HepG2 (cell line): Measurements from ENCODE around the gene THOP1. TPM values are rescaled to one million over a fixed set of nuclear protein-coding genes. Genes with fewer than 3 reads are reported as not detected.

Experiments
- ATAC-seq: fragments of 200-7000 bp; cut with Tn5 transposase; 3 replicates; pipeline ENCODE4 v1.9.1; 2020; ENCODE audit warnings: mild to moderate bottlenecking, moderate library complexity
- BruUV-seq: library from RNA; stranded (reverse); fragments of 400-500 nt; replicated peaks from 2 replicates; lab custom pipeline; 2021; lab: Mats Ljungman, UMichigan
- CTCF ChIA-PET: fragments of 300-600 bp; formaldehyde crosslinking; extraction: SDS; loops from one replicate; lab custom pipeline; 2021; ENCODE audit warnings: low total read pairs, inconsistent platforms, low intra/inter-chr PET ratio; lab: Yijun Ruan, JAX
- POLR2A ChIA-PET: fragments of 350-600 bp; sonication (Branson Sonifier 250); formaldehyde crosslinking; loops from one replicate; lab custom pipeline; 2020; ENCODE audit warnings: antibody characterized with exemption, inconsistent platforms; lab: Yijun Ruan, JAX
- DNase-seq: peaks from one replicate; pipeline ENCODE4 v3.0.0-alpha.2; 2015; ENCODE audit warnings: low spot score
- FAIRE-seq: peaks from 3 replicates; lab custom pipeline; 2011; peaks lifted over from hg19 to GRCh38; lab: Jason Lieb, UNC
- H2AFZ ChIP-seq: one replicate; pipeline ENCODE4 v1.6.1; 2011; ENCODE audit warnings: low read length, inconsistent platforms
- H3K27ac ChIP-seq: fragments of 300-600 bp; 3 replicates; pipeline ENCODE4 v1.8.0; 2011; ENCODE audit warnings: mixed run types, mild to moderate bottlenecking, mixed read lengths, low read length, inconsistent platforms; ENCODE audit not compliant: insufficient read depth; ENCODE audit errors: extremely low read length
- H3K27me3 ChIP-seq, 2 experiments: fragments of 200-600 bp in 1 of 2; 2 replicates in 1 of 2; 3 replicates in 1 of 2; pipeline versions ENCODE4 v1.6.0 to v1.8.0; 2011; ENCODE audit warnings: low read length in 2 of 2, mild to moderate bottlenecking in 2 of 2, moderate library complexity in 2 of 2, inconsistent platforms in 1 of 2; ENCODE audit not compliant: insufficient read depth in 2 of 2, control insufficient read depth in 1 of 2
- H3K36me3 ChIP-seq, 2 experiments: fragments of 200-600 bp in 1 of 2; replicated peaks in 1 of 2; 2 replicates in 1 of 2; 3 replicates in 1 of 2; pipeline versions ENCODE4 v1.5.1 to v1.8.0; 2011; ENCODE audit warnings: low read length in 2 of 2, inconsistent platforms in 1 of 2; ENCODE audit not compliant: insufficient read depth in 2 of 2, control insufficient read depth in 1 of 2
- H3K4me1 ChIP-seq: 2 replicates; pipeline ENCODE4 v1.5.1; 2012; ENCODE audit warnings: low read length, inconsistent platforms; ENCODE audit not compliant: insufficient read depth
- H3K4me2 ChIP-seq: 2 replicates; pipeline ENCODE4 v1.6.0; 2011; ENCODE audit warnings: low read depth, low read length, inconsistent platforms
- H3K4me3 ChIP-seq, 3 experiments: fragments of 200-600 bp in 1 of 3; sonication (generic), shearing (Covaris generic) in 1 of 3; replicated peaks in 1 of 3; 2 replicates each; pipeline ENCODE4 v1.5.1; 2011 to 2016; ENCODE audit warnings: low read length in 3 of 3, inconsistent platforms in 2 of 3, low read depth in 2 of 3, mild to moderate bottlenecking in 2 of 3, control low read depth in 1 of 3, mixed read lengths in 1 of 3; ENCODE audit not compliant: insufficient read depth in 1 of 3
- H3K79me2 ChIP-seq: one replicate; pipeline ENCODE4 v1.6.1; 2011; ENCODE audit warnings: low read length, inconsistent platforms; ENCODE audit not compliant: insufficient read depth
- H3K9ac ChIP-seq: 2 replicates; pipeline ENCODE4 v1.6.0; 2011; ENCODE audit warnings: mild to moderate bottlenecking, low read depth, low read length, inconsistent platforms; ENCODE audit not compliant: insufficient read depth
- H3K9me3 ChIP-seq: 2 replicates; pipeline ENCODE4 v1.5.1; 2012; ENCODE audit warnings: mild to moderate bottlenecking, low read length
- H4K20me1 ChIP-seq: 2 replicates; pipeline ENCODE4 v1.6.0; 2011; ENCODE audit warnings: inconsistent platforms, mild to moderate bottlenecking, low read length, moderate library complexity; ENCODE audit not compliant: insufficient read depth
- AGO2 ChIP-seq: fragments of 200-400 bp; formaldehyde crosslinking; optimal IDR thresholded peaks from 2 replicates; pipeline ENCODE3; 2017; ENCODE audit warnings: mild to moderate bottlenecking, low read depth, low read length, moderate library complexity
- FOXP1 ChIP-seq, 2 experiments: fragments of 450-650 bp in 1 of 2; IDR thresholded peaks; 2 replicates each; pipeline ENCODE4 v1.6.1; 2017 to 2018; ENCODE audit warnings: antibody characterized with exemption in 1 of 2
- JUND ChIP-seq: sonication (generic); formaldehyde crosslinking; IDR thresholded peaks from 2 replicates; pipeline ENCODE4 v1.8.0; 2022; ENCODE audit warnings: mild to moderate bottlenecking, missing genetic modification reagents
- MYNN ChIP-seq: sonication (generic); formaldehyde crosslinking; IDR thresholded peaks from 2 replicates; pipeline ENCODE4 v1.4.0; 2020; ENCODE audit warnings: mild to moderate bottlenecking, low read depth, missing genetic modification reagents
- RBFOX2 ChIP-seq: fragments of 200-400 bp; formaldehyde crosslinking; IDR thresholded peaks from 2 replicates; pipeline ENCODE4 v1.6.1; 2017; ENCODE audit warnings: low read depth, mild to moderate bottlenecking, low read length
- SP4 ChIP-seq: sonication (generic); formaldehyde crosslinking; IDR thresholded peaks from 2 replicates; pipeline ENCODE4 v1.8.1; 2023; ENCODE audit warnings: mild to moderate bottlenecking, missing genetic modification reagents
- SYNCRIP ChIP-seq: fragments of 200-400 bp; formaldehyde crosslinking; IDR thresholded peaks from 2 replicates; pipeline ENCODE4 v1.6.1; 2018; ENCODE audit warnings: mild to moderate bottlenecking, low read depth, low read length; ENCODE audit not compliant: insufficient read depth
- TOPORS ChIP-seq: sonication (generic); formaldehyde crosslinking; IDR thresholded peaks from 2 replicates; pipeline ENCODE4 v1.8.0; 2023; ENCODE audit warnings: mild to moderate bottlenecking, missing genetic modification reagents
- ZNF329 ChIP-seq: sonication (generic); formaldehyde crosslinking; IDR thresholded peaks from 2 replicates; pipeline ENCODE4 v1.9.0; 2021; ENCODE audit warnings: low read depth, mild to moderate bottlenecking, missing genetic modification reagents
- ZSCAN25 ChIP-seq: sonication (generic); formaldehyde crosslinking; IDR thresholded peaks from 2 replicates; pipeline ENCODE4 v1.8.0; 2022; ENCODE audit warnings: mild to moderate bottlenecking, missing genetic modification reagents
- WGBS: methylation state at CpG from one replicate; pipeline ENCODE4 v1.1.6; 2017; ENCODE audit warnings: low lambda C conversion rate; 5-methylcytosine and 5-hydroxymethylcytosine counted together
- in situ Hi-C: cut with HindIII; loops from 2 replicates; pipeline ENCODE4 v1.10.0; 2017; ENCODE audit warnings: low pct_unique_long_range_greater_than_20kb; ENCODE audit not compliant: extremely low pct_ligation_motif_present
- intact Hi-C: fragments of 100-400 bp; cut with micrococcal nuclease; formaldehyde crosslinking; loops from one replicate; pipeline ENCODE4 v1.10.0; 2022; ENCODE audit not compliant: unreplicated experiment
- polyA plus RNA-seq, 8 experiments: library from polyadenylated mRNA; depleted of rRNA in 3 of 8; stranded (reverse) in 7 of 8; unstranded in 1 of 8; fragments of >200 nt; fragmentation: Illumina TruSeq in 4 of 8; extraction: Trizol in 4 of 8; gene quantifications; 2 replicates each; pipeline versions ENCODE4 v1.2.1 to v1.2.3, GENCODE V29; 2011 to 2016; ENCODE audit warnings: low read depth in 4 of 8, missing spikeins in 1 of 8, mixed read lengths in 1 of 8; ENCODE audit not compliant: insufficient read depth in 1 of 8
- total RNA-seq, 5 experiments: library from RNA; depleted of rRNA; stranded (reverse); fragments of >200 nt; fragmentation: Illumina TruSeq; extraction: Trizol; gene quantifications; 2 replicates each; pipeline ENCODE4 v1.2.3, GENCODE V29; 2016; ENCODE audit warnings: low read depth in 1 of 5
- TF ChIP-seq, protein P1 (sequence below): IDR thresholded peaks from 2 replicates; pipeline ENCODE4 v1.6.1; 2016

Gene THOP1
- total and polyA plus RNA-seq, 2 of the 13 experiments (the other 11 are each of a cell fraction or from before 2014, with no cell fraction given) = 74.4 to 116 TPM

DNA sequence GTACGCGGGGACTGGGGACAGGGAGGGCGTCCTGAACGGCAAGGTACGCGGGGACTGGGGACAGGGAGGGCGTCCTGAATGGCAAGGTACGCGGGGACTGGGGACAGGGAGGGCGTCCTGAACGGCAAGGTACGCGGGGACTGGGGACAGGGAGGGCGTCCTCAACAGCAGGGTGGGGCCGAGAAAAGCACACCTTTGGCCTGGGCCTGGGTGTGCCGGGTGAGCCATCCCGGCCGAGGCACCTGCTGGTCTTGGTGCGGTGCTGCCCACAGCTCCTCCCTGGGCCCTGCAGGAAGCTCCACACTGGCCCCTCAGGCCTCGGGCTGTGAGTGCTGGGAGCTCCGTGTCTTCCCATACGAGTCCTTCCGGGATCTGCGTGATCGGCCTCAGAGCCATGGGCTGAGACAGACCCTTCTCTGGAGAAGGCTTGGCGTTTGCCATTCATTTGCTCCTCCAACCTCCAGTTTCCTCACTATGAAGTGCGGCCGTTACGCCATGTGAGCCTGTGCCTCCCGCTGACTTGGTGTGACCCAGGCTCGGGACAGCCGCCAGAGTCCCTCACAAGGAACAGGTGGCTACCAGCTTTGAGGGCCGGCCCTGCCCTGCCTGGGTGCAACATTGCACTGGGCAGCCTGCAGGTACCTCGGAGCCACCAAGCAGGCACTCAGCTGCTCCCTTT, 26.6 kb downstream of the THOP1 start (continued):
- peak; percentile 9; the same call in 1 of the 2 replicates for TF ChIP-seq TOPORS (CRISPR knock-in tag)
- TF ChIP-seq ZNF329 (CRISPR knock-in tag) = 0 out of 2 replicates have a peak, but pooled peaks have one; percentile 36

DNA sequence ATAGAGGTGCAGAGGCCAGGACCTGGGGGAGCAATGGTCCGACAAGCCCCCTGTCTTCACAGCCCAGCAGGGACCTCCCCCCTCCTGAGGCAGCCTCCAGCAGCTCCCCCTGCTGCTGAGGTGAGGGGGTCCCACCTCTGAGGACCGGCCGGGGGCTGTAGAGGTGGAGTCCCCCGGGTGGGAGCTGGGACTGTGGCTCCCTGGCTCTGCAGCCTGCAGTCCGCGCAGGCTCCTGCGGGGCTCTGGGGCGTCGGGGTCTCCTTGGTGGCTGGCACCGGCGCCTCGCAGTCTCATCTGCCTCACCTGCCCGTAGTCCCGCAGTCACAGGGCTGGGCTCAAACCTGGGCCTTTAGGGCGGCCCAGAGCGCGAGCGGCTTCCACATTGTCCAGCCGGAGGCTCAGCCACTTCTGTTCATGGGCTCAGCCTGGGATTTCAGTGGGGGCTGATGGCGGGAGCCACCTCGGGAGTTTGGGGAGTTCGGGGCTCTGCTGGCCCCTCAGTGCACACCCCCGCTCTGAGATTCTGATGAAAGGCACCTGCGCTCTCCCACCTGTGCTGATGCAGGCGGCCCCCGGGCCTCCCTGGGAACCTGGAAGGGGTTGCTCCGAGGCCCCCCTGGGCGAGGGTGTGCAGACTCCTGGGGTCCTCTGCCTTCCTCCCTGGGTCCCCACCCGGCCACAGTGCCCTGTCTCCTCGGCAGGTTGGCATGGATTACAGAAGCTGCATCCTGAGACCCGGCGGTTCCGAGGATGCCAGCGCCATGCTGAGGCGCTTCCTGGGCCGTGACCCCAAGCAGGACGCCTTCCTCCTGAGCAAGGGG, 27.3 kb downstream of the THOP1 start:
- H3K4me1 ChIP-seq = peaks cover 18% of the 10 kb centered on the region
- no TSS peak for BruUV-seq
- no peaks in the 10 kb centered on the region for H3K79me2 ChIP-seq
- no peak overlapping the region for H2AFZ ChIP-seq
- POLR2A ChIA-PET = interaction anchor here (2.1 to 2.5 kb wide), 2 partner anchors 29 to 54 kb away, joined by 6 to 18 read pairs; partner anchors contain the start of genes SGTA and ZNF556
- H3K36me3 ChIP-seq = peaks cover 9 to 30% of the 10 kb centered on the region in 2 experiments; a peak in 4 of 5 replicates
- FAIRE-seq (no peak), ATAC-seq (no peak), DNase-seq (no peak)
- H3K27me3 ChIP-seq = no peaks in the 10 kb centered on the region
- in situ Hi-C loops (loop anchor here (10.0 kb wide), 1 partner anchor 62 kb away; no protein-coding TSS in a partner anchor), intact Hi-C loops (no loop called here)
- H3K27ac ChIP-seq = no peak overlapping the region
- H3K9ac ChIP-seq = no peak overlapping the region
- peak; percentile 64 for TF ChIP-seq AGO2
- no peak for TF ChIP-seq FOXP1 (IDR thresholded peaks at IDR 0.05)
- no peak for TF ChIP-seq FOXP1 (CRISPR knock-in tag; IDR thresholded peaks at IDR 0.05)
- TF ChIP-seq SP4 = no peak
- TF ChIP-seq TOPORS (CRISPR knock-in tag) = 0 out of 2 replicates have a peak, but pooled peaks have one; percentile 1
- TF ChIP-seq JUND = no peak
- peak; percentile 30 for TF ChIP-seq RBFOX2
- TF ChIP-seq SYNCRIP = no peak
- TF ChIP-seq, protein P1, sequence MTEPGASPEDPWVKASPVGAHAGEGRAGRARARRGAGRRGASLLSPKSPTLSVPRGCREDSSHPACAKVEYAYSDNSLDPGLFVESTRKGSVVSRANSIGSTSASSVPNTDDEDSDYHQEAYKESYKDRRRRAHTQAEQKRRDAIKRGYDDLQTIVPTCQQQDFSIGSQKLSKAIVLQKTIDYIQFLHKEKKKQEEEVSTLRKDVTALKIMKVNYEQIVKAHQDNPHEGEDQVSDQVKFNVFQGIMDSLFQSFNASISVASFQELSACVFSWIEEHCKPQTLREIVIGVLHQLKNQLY (CRISPR knock-in tag) = no peak
- TF ChIP-seq MYNN (CRISPR knock-in tag) = no peak
- no peak for TF ChIP-seq ZSCAN25 (CRISPR knock-in tag)
- CTCF ChIA-PET = no interaction called here
- H3K9me3 ChIP-seq = no peaks in the 10 kb centered on the region
- no peak overlapping the region for H3K4me2 ChIP-seq
- no peaks in the 10 kb centered on the region for H4K20me1 ChIP-seq
- 100% methylated on average over 2 of the region's 37 CpGs for WGBS
- no peak overlapping the region for H3K4me3 ChIP-seq
